ENCODE data around the gene NHERF2. TPM values are rescaled to one million over a fixed set of nuclear protein-coding genes. Genes with fewer than 3 reads are reported as not detected.
"Not testable (repeated sequence)": the region's sequence is repeated elsewhere in the genome, so short reads cannot be mapped to it uniquely, and the experiment has no call there.

Gene NHERF2
- total RNA-seq, 1 experiment from 2014 or later, result 51.1 TPM

- DNase-seq (ENCODE audit: low read depth), result peak; percentile 46
These were observed 615 bp downstream of the NHERF2 start for GRCh38 chr16:2027024-2028010.

GRCh38 chr16:2028146-2028545 is 1.4 kb downstream of the NHERF2 start:
- DNase-seq (ENCODE audit: low read depth), result no peak

GRCh38 chr16:2028620-2029220 is 2.0 kb downstream of the NHERF2 start:
- DNase-seq (ENCODE audit: low read depth), result no peak

- DNase-seq (ENCODE audit: low read depth), result no peak
These were observed 2.6 kb downstream of the NHERF2 start for GRCh38 chr16:2029350-2029749.

GRCh38 chr16:2030036-2030435 is 3.3 kb downstream of the NHERF2 start:
- DNase-seq (ENCODE audit: low read depth), result no peak

GRCh38 chr16:2031081-2031577 is 4.4 kb downstream of the NHERF2 start:
- DNase-seq (ENCODE audit: low read depth), result no peak

GRCh38 chr16:2032285-2033056 is 5.8 kb downstream of the NHERF2 start:
- DNase-seq (ENCODE audit: low read depth), result peak; percentile 64

- DNase-seq (ENCODE audit: low read depth), result peak; percentile 71
These were observed 6.6 kb downstream of the NHERF2 start for GRCh38 chr16:2033057-2033908.

GRCh38 chr16:2033909-2034695 is 7.4 kb downstream of the NHERF2 start:
- DNase-seq (ENCODE audit: low read depth), result not testable (repeated sequence)

- no peak for DNase-seq (ENCODE audit: low read depth)
These were observed 8.2 kb downstream of the NHERF2 start for GRCh38 chr16:2034696-2035430.

- peak; percentile 51 for DNase-seq (ENCODE audit: low read depth)
These were observed 8.9 kb downstream of the NHERF2 start for GRCh38 chr16:2035431-2036199.

- DNase-seq (ENCODE audit: low read depth), result no peak
These were observed 9.7 kb downstream of the NHERF2 start for GRCh38 chr16:2036200-2036966.

- DNase-seq (ENCODE audit: low read depth), result no peak
These were observed 10.4 kb downstream of the NHERF2 start for GRCh38 chr16:2037115-2037514.

GRCh38 chr16:2037647-2038381 is 11.1 kb downstream of the NHERF2 start:
- DNase-seq (ENCODE audit: low read depth), result no peak

GRCh38 chr16:2038382-2039231 is 11.9 kb downstream of the NHERF2 start:
- no peak for DNase-seq (ENCODE audit: low read depth)

Measured in RPMI7951 (cell line).